ENCODE data around the gene DCAF12.

DNA sequence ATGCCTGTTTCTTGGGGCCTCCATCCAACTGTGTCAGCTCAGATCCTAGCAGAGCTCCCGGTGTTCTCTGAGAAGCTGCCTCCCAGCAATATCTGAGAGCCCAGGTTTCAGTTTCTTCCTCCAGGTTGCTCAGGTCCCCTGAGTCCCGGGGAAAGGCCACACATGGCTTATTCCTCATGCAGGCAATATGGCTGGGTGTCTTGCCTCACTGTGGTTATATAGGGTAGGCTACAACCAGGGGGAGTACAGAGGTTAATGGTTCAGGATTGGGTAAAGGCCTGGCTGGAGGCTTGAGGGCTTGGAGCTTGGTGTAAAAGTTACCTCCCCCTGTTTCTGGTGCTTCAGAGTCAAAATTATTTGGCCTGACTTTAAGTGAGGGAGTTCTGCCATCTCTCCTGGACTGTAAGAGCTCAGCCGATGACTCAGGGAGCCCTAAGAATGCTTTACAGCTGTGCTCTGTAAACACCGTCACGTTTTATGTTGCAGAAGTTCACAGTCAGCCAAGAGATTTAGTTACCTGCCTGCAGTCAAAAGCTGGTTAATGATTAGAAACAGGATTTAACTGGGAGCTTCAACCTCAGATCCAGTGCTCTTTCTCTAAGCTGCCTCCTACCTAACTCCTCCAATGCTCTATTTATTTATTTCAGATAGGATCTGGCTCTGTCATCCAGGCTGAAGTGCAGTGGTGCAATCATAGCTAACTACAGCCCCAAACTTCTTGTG is 53.5 kb downstream of the DCAF12 start:
- TF ChIP-seq GATA2 (IDR thresholded peaks at IDR 0.05; ENCODE audit: low read depth, low read length) (no peak), GATA3 (IDR thresholded peaks at IDR 0.05; ENCODE audit: low read depth, low read length) (no peak)

Measured in SH-SY5Y (cell line).